Memory B cell (primary cell): Measurements from ENCODE around the gene GPR6.

ENCODE experiments used
- ATAC-seq: fragments of 150-1000 bp; cut with Tn5 transposase; 2 replicates; pipeline ENCODE4 v1.10.0; 2021; ENCODE audit warnings: low read depth, mild to moderate bottlenecking, moderate library complexity
- DNase-seq, 2 donors: peaks; one replicate each; pipeline ENCODE4 v3.0.0; 2022; ENCODE audit warnings: low spot score in 2 of 2
- H3K27ac Mint-ChIP-seq: one replicate; pipeline ENCODE4 v1.8.0; 2022; ENCODE audit warnings: mild to moderate bottlenecking, moderate library complexity, mixed read lengths
- H3K27me3 Mint-ChIP-seq: one replicate; pipeline ENCODE4 v1.8.0; 2022; ENCODE audit warnings: mixed read lengths
- H3K36me3 Mint-ChIP-seq: one replicate; pipeline ENCODE4 v1.8.0; 2022; ENCODE audit warnings: mild to moderate bottlenecking, mixed read lengths
- H3K4me1 Mint-ChIP-seq: one replicate; pipeline ENCODE4 v1.8.0; 2022; ENCODE audit warnings: mixed read lengths
- H3K4me3 Mint-ChIP-seq: one replicate; pipeline ENCODE4 v1.8.0; 2022; ENCODE audit warnings: mild to moderate bottlenecking, moderate library complexity, mixed read lengths
- H3K9me3 Mint-ChIP-seq: one replicate; pipeline ENCODE4 v1.8.0; 2022; ENCODE audit warnings: mixed read lengths

Gene GPR6

DNA sequence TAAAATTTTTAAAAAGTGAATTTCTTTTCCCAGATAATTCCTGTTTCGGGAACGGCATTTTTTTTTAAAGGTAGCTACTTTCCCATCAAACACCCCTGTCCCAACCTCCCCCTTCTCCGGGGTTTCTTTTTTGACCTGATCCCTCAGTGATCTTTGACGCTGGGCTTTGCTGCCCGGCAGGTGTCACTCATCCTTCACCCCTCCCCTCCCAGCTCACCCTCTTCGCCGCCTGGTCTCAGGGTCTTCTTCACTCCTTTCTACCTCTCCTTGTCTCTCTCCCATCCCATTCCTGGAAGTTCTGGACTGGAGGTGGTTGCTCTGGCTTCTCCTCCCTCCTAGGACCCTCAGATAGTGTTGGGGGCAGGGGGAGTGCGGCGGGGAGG, 329 bp upstream of the GPR6 start:
- DNase-seq (no peak), ATAC-seq (no peak)
- Mint-ChIP-seq H3K4me1 (peaks cover 3% of the 10 kb centered on the region), H3K36me3 (peaks cover 2% of the 10 kb centered on the region), H3K27ac (no peak overlapping the region), H3K27me3 (peaks cover 28% of the 10 kb centered on the region), H3K9me3 (peaks cover 3% of the 10 kb centered on the region), H3K4me3 (no peak overlapping the region)

DNA sequence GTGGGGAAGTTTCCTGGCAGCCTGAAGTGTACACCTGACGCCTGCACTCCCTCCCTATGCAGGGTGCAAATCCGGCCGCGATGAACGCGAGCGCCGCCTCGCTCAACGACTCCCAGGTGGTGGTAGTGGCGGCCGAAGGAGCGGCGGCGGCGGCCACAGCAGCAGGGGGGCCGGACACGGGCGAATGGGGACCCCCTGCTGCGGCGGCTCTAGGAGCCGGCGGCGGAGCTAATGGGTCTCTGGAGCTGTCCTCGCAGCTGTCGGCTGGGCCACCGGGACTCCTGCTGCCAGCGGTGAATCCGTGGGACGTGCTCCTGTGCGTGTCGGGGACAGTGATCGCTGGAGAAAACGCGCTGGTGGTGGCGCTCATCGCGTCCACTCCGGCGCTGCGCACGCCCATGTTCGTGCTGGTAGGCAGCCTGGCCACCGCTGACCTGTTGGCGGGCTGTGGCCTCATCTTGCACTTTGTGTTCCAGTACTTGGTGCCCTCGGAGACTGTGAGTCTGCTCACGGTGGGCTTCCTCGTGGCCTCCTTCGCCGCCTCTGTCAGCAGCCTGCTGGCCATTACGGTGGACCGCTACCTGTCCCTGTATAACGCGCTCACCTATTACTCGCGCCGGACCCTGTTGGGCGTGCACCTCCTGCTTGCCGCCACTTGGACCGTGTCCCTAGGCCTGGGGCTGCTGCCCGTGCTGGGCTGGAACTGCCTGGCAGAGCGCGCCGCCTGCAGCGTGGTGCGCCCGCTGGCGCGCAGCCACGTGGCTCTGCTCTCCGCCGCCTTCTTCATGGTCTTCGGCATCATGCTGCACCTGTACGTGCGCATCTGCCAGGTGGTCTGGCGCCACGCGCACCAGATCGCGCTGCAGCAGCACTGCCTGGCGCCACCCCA, 1.2 kb downstream of the GPR6 start:
- peaks cover 28% of the 10 kb centered on the region for H3K27me3 Mint-ChIP-seq

DNA sequence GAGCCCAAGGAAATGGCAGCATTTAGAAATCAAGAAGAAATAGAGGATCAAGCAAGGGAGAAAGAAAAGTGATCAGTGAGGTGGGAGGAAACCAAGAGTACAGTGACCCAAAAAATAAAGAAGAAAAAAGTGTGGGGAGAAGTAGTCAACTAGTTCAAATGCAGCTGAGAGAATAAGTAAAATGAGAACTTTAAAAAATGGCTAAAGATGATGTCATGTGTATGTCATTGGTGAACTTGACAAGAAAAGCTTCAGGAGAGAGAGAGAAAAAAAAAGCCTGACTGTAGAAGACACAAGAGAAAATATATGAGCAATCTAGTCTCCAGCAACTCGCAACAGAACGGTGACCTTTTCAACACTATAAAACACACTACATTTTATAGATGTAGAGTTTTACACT, 6.3 kb downstream of the GPR6 start:
- H3K27ac Mint-ChIP-seq: no peak overlapping the region
- no peak for DNase-seq
- no peaks in the 10 kb centered on the region for H3K36me3 Mint-ChIP-seq
- H3K9me3 Mint-ChIP-seq: peaks cover 5% of the 10 kb centered on the region
- H3K4me3 Mint-ChIP-seq: no peak overlapping the region
- peaks cover 21% of the 10 kb centered on the region for H3K27me3 Mint-ChIP-seq
- H3K4me1 Mint-ChIP-seq: no peaks in the 10 kb centered on the region
- ATAC-seq: no peak

More for the DNA sequence above, 1.2 kb downstream of the GPR6 start:
- peaks cover 2% of the 10 kb centered on the region for H3K36me3 Mint-ChIP-seq
- peaks cover 3% of the 10 kb centered on the region for H3K9me3 Mint-ChIP-seq
- DNase-seq: no peak
- peaks cover 3% of the 10 kb centered on the region for H3K4me1 Mint-ChIP-seq
- ATAC-seq: no peak
- H3K4me3 Mint-ChIP-seq: no peak overlapping the region
- H3K27ac Mint-ChIP-seq: no peak overlapping the region

DNA sequence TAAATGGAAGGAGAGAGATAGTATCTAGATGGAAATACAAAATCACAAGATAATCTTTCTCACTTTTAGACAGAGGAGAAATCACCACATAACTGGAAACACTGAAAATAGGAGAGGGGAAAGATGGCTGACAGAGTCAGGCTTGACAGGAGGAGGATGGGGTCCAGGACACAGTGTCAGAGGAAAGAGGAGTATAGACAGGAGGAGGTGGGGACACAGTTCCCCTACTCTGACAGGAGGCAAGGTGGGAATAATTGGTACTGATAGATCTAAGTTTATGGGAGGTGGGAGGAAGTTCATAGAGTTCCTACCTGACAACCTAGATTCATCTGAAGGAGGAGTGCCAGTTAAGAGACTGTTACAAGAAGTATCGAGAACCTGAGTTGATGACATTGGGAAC, 9.1 kb downstream of the GPR6 start:
- Mint-ChIP-seq H3K27ac (no peak overlapping the region), H3K36me3 (no peaks in the 10 kb centered on the region), H3K9me3 (peaks cover 6% of the 10 kb centered on the region), H3K4me1 (no peaks in the 10 kb centered on the region), H3K4me3 (no peak overlapping the region), H3K27me3 (peaks cover 17% of the 10 kb centered on the region)
- DNase-seq: no peak
- no peak for ATAC-seq

DNA sequence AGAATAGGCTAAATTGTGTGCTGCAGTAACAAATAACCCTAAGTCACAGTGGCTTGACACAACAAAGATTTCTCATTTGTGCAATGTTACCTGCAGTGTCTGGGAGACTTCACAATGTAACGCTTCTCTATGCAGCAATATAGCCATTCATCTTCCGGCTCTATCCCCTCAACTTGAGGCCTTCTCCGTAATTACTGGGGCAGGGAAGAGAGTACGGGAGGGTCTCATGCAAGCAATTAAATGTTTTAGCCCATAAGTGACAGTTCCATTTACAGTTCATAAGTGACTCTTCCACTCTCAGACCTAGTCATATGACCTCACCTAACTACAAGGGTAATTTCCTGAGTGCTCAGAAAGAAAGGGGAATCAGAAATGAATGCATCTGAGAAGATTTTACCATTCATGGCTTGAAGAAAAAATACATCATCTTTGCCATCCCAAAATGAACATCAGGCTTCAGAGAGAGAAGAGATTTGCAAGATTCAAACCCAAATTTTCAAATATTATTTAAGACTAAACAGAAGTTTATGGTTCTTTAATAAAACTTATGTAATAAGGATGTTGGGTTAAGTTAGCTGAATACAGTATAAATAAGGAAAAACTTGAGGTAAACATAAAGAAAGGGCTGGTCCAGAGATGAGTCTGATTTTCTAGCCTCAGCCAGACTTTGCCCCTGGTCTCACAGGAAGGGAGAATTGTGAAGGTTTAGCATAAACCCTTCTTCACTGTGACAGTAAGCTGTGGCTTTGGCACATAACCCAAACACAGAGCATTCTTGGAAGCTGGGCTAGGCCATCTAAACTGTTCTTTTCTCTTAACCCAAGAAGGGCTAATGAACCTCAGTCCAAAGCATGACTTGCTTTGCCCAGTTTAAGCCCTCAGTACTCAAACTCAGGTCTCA, 13.3 kb downstream of the GPR6 start:
- Mint-ChIP-seq H3K4me1 (no peaks in the 10 kb centered on the region), H3K36me3 (no peaks in the 10 kb centered on the region), H3K27ac (no peak overlapping the region), H3K4me3 (no peak overlapping the region), H3K27me3 (peaks cover 15% of the 10 kb centered on the region), H3K9me3 (peaks cover 8% of the 10 kb centered on the region)
- no peak for ATAC-seq
- no peak for DNase-seq

DNA sequence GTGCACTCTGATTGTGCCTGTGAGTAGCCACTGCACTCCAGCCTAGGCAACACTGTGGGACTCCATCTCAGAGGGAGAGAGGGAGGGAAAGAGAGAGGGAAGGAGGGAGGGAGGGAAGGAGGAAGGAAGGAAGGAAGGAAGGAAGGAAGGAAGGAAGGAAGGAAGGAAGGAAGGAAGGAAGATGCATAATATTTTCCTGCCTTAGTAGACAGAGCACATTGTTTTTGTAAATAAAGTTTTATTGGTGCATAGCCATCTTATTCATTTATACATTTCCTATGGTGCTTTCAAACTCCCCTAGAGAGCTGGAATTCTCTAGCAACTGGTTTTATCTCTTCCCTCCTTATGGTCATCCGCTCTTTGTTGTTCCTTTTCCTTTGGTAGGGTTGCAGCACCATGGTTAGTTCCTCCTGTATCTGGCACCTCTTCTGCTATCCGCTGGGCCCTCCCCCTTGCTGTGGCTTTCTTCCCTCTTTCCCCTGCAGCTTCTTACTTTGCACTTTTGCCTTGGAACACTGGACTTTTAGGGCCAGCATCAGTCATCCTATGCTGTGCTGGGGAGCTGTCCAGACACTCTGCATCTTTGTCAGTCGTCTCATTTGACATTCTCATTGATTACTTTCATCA, 20.2 kb downstream of the GPR6 start:
- Mint-ChIP-seq H3K4me1 (peaks cover 4% of the 10 kb centered on the region), H3K27me3 (peaks cover 18% of the 10 kb centered on the region), H3K9me3 (peaks cover 8% of the 10 kb centered on the region), H3K4me3 (no peak overlapping the region), H3K27ac (no peak overlapping the region), H3K36me3 (peaks cover 4% of the 10 kb centered on the region)
- ATAC-seq (no peak), DNase-seq (no peak)

DNA sequence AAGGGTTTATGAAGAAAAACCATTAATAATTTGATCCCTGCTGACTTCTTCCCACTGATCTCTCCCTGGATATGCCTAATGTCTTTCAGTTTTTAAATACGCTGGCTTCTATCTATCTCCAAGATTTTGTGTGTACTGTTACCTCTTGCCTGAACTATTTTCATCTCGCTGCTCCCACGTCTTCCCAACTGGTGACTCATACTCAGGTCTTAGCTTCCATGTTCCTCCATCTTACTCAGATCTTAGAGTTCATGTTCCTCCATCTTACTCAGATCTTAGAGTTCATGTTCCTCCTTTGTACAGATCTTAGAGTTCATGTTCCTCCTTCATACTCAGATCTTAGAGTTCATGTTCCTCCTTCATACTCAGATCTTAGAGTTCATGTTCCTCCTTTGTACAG, 21.6 kb downstream of the GPR6 start:
- H3K27ac Mint-ChIP-seq: no peak overlapping the region
- no peak overlapping the region for H3K4me3 Mint-ChIP-seq
- peaks cover 4% of the 10 kb centered on the region for H3K4me1 Mint-ChIP-seq
- H3K36me3 Mint-ChIP-seq: peaks cover 4% of the 10 kb centered on the region
- DNase-seq (no peak), ATAC-seq (no peak)
- H3K9me3 Mint-ChIP-seq: peaks cover 8% of the 10 kb centered on the region
- peaks cover 17% of the 10 kb centered on the region for H3K27me3 Mint-ChIP-seq

DNA sequence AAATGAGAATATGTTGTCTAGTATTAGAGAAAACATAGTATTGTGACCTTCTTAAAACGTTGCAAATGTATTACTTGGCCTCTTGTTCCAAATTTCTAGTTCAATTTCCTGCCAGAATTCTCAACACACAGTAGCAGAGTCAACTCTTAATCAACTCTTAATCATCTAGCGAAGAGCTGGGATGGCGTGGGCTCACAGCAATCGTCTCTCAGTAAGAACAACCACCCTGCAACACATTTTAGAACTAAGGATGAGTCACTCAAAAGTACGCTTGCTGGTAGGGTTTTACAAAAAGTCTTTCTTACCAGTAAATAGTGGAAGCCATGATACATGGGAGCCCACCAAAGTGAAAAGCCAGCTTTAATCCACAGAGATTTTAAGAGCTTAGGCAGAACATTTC, 24.6 kb downstream of the GPR6 start:
- H3K36me3 Mint-ChIP-seq: peaks cover 4% of the 10 kb centered on the region
- H3K4me1 Mint-ChIP-seq: peaks cover 4% of the 10 kb centered on the region
- H3K27ac Mint-ChIP-seq: no peak overlapping the region
- ATAC-seq: no peak
- no peak overlapping the region for H3K4me3 Mint-ChIP-seq
- no peak for DNase-seq
- peaks cover 11% of the 10 kb centered on the region for H3K27me3 Mint-ChIP-seq
- H3K9me3 Mint-ChIP-seq: peaks cover 8% of the 10 kb centered on the region

DNA sequence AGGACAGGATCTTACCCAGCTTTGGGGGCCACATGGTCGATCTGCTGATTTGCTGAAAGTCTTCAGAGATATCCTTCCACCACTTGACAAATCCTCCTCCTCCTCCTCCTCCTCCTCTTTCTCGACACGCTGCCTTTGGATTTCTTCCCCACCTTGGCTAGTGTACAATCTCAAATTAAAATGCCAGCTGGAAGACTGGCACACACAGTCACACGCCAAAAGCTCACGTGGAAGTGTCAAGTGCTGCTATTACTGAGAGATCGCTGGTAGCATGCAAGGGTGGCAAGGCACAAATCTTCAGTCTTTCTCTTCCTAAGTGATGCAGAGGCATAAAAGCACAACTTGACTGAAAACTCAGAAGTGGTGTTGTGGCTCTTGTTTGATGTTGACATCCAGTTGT, 35.3 kb downstream of the GPR6 start:
- peaks cover 3% of the 10 kb centered on the region for H3K36me3 Mint-ChIP-seq
- peaks cover 8% of the 10 kb centered on the region for H3K27me3 Mint-ChIP-seq
- H3K27ac Mint-ChIP-seq: no peak overlapping the region
- H3K4me1 Mint-ChIP-seq: no peaks in the 10 kb centered on the region
- ATAC-seq (no peak), DNase-seq (no peak)
- peaks cover 6% of the 10 kb centered on the region for H3K9me3 Mint-ChIP-seq
- no peak overlapping the region for H3K4me3 Mint-ChIP-seq

DNA sequence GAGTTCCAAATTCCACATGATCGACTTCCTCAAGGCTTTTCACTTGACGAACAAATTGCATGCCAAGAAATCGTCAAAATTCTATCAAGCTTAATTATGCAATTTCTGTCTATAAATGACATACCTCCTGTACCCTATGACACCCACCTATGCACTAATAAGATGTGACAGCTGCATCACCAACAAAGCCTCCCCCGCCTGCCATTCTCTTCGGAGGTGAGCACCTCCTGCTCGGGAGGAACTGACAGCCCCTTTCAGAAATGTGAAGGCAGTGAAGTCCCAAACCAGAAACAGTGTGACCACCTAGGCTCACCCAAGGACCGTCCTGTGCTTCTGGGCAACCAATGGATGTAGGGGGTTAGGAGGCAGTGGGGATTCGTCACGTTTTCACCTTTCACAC, 37.1 kb downstream of the GPR6 start:
- peaks cover 3% of the 10 kb centered on the region for H3K36me3 Mint-ChIP-seq
- H3K9me3 Mint-ChIP-seq: peaks cover 6% of the 10 kb centered on the region
- no peak overlapping the region for H3K27ac Mint-ChIP-seq
- peaks cover 7% of the 10 kb centered on the region for H3K27me3 Mint-ChIP-seq
- H3K4me1 Mint-ChIP-seq: peaks cover 1% of the 10 kb centered on the region
- ATAC-seq: no peak
- H3K4me3 Mint-ChIP-seq: no peak overlapping the region
- DNase-seq: no peak

DNA sequence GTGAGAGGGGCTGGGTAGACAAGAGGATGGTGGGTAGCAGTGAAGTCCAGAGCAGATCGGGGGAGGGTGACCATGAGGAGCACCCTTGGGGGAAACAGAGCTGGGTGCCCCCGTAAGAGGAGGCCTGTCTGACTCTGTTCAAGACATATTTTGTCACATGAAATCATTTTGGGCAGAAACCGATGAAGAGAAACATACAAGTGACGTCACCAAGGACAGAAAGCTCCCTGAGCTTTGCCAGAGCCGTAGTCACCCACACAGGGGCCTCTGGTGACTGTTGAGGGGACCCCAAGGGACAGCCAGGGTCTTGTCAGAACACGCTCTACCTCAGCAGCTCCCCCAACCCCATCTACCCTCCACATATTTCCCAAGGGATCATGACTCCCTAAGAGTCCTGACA, 39.2 kb downstream of the GPR6 start:
- DNase-seq (no peak), ATAC-seq (no peak)
- Mint-ChIP-seq H3K27ac (no peak overlapping the region), H3K27me3 (peaks cover 7% of the 10 kb centered on the region), H3K4me3 (no peak overlapping the region), H3K9me3 (no peaks in the 10 kb centered on the region), H3K36me3 (no peaks in the 10 kb centered on the region), H3K4me1 (peaks cover 11% of the 10 kb centered on the region)

DNA sequence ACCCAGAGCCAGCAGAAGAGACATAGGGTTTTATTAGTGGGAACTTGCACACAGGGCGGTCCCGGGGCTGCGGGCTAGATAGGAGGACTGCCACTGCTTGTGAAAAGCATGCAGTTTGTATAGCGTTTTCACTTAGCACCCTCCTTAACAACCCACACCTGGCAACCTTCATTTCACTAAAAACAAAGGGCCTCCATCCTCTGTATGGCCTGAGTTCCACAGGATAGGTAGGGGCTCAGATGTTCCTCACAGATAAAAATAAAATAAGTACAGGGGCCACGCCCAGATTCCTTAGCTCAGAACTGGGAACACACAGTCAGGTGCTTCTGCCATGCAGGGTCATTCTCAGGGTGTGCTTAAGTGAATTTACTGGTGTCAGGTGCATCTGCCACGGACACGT, 39.8 kb downstream of the GPR6 start:
- Mint-ChIP-seq H3K4me1 (peaks cover 11% of the 10 kb centered on the region), H3K9me3 (no peaks in the 10 kb centered on the region), H3K36me3 (no peaks in the 10 kb centered on the region), H3K27me3 (peaks cover 7% of the 10 kb centered on the region), H3K4me3 (no peak overlapping the region), H3K27ac (no peak overlapping the region)
- ATAC-seq (no peak), DNase-seq (no peak)

DNA sequence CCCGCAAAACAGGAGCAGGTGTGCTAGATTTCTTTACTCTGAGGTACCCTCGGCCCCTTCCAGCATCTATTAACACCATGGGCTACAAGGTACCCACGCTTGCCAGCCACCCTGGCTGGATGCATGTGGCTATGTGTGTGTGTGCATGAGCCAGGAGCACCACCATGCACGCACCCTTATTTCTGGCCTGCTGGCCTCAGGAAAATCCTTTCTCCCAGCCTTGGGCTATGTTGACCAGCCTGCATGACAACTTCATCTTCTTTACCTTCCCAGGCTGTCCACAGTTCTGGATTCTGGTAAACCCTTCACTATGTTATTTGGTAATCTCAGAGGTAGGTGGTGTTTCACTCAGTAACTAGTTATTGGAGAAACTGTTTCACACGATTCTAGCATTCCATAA, 40.4 kb downstream of the GPR6 start:
- no peaks in the 10 kb centered on the region for H3K9me3 Mint-ChIP-seq
- ATAC-seq: no peak

DNA sequence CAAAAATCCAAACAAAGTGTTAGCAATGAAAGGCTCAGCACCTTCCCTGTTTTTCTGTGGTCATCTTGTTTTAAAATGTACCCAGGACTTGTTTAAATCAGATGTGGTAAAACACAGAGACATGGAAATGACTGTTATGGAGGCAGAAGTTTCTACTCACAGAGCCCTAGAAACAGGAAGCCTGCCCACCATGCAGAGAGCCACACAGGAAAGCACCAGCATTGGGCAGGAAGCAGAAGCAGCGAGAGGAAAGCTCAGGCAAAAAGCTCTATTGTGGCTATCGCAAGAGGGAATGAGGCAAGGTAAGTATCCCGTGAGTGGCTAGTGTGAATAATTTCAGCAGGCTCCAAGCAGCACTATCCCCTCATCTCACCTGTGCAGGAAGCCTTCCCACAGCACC, 42.8 kb downstream of the GPR6 start:
- H3K27ac Mint-ChIP-seq: no peak overlapping the region
- peaks cover 4% of the 10 kb centered on the region for H3K27me3 Mint-ChIP-seq
- peaks cover 4% of the 10 kb centered on the region for H3K36me3 Mint-ChIP-seq
- H3K4me1 Mint-ChIP-seq: peaks cover 11% of the 10 kb centered on the region
- H3K9me3 Mint-ChIP-seq: peaks cover 4% of the 10 kb centered on the region
- peak overlapping the region; percentile 9 for H3K4me3 Mint-ChIP-seq
- DNase-seq: peak in 1 of 2 donors; percentile 5
- ATAC-seq: peak; percentile 73

More for the DNA sequence above, 40.4 kb downstream of the GPR6 start:
- H3K4me1 Mint-ChIP-seq: peaks cover 11% of the 10 kb centered on the region
- H3K36me3 Mint-ChIP-seq: no peaks in the 10 kb centered on the region
- H3K4me3 Mint-ChIP-seq: no peak overlapping the region
- peaks cover 5% of the 10 kb centered on the region for H3K27me3 Mint-ChIP-seq
- DNase-seq: no peak
- no peak overlapping the region for H3K27ac Mint-ChIP-seq
